ENCODE data around the gene AMZ1.
A peak's percentile ranks its signal among the peaks of the same experiment; 100 is the strongest.

AMZ1 gene

DNA sequence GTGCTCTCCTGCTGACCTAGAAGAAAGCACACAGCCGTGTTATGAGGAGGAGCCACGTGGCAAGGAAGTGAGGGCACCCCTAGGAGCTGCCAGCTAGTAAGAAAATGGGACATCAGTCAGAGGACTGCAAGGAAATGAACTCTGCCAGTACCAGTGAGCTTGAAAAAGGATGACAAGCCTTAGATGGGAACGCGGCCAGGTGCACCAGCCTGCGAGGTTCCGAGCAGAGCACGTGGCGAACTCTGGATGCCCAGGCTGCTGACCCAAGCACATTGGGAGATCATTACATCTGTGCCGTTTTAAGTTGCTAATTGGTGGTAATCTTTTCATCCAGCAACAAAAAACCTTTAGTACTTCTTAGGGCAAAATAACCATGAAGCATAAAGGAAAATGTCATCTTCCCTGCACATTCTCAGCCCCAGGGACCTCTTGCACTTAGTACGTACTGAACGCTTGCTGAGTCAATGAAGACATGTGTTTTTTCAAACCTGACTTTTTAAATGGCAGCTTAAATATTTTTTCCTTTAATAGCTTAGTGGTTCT lies 69.4 kb downstream of the AMZ1 start:
- peak; percentile 17 for DNase-seq

- peak; percentile 7 for DNase-seq
These were observed 70.1 kb downstream of the AMZ1 start for GRCh38 chr7:2757904-2758672.

DNA sequence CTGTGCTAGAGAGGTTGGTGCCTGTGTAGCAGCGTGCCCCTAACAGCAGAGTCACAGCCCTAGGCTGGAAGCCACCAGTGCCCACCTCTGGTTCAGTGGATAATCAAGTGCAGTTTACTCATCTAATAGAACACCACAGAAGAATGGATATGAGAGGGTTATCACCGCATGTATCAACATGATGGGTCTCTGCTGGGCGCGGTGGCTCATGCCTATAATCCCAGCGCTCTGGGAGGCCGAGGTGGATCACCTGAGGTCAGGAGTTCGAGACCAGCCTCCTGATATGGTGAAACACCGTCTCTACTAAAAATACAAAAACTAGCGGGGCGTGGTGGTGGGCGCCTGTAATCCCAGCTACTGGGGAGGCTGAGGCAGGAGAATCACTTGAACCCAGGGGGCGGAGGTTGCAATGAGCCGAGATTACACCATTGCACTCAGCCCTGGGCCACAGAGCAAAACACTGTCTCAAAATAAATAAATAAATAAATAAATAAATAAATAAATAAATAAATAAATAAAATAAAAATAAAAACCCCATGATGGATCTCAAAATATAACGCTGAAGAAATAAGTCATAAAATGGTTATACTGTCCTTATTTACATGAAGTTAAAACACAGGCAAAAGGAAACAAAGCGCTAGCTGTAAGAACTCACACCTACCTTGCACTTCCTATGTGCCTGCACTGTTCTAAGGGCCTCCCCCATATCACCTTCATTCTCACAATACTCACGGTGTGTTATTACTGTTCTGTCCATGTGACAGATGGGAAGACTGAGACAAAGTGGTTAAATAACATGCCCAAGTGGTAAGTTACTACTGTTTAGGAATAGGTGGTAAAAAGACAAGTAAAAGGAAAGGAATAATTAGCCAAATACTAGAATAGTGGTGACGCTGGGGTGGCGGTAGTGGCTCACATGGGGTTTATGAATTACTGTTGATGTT lies 70.9 kb downstream of the AMZ1 start:
- no peak for DNase-seq

- peak; percentile 58 for DNase-seq
These were observed 71.7 kb downstream of the AMZ1 start for GRCh38 chr7:2759736-2760097.

DNA sequence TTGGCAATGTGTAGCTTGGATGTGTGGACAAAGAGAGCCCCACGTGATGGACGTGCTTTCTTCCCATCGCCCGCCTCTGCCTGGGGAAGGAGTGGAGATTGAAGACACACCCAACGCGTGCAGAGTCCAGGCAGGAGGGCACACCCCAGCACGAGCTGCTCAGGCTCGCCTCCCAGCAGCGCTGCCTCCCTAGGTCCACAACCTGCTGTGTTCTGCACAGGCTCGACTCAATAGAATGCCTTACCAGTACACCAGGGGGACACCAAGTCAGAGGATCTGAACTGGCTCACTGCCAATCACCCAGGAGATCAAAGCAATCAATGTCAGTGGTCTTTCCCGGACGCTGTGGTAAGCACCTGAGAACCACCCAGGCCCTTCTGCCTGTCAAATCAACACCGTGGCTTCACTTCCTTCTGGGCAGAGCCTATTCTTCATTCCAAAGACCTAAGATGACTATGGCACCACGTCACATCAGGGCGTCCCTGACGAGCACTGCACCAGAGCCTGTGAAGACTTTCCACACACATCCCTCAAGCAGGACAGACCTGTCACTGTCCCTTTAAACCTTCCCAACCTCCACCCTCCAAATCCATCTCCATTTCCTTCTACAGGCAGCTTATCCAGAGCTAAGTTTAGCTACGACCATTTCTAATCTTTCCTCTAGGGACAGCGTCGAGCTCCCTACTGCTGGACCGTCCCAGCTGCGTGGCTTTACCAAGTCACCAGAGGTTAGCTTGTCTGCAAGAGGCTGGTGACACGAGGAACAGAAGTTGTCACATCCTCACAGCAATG lies 72.3 kb downstream of the AMZ1 start:
- DNase-seq = peak; percentile 63

DNA sequence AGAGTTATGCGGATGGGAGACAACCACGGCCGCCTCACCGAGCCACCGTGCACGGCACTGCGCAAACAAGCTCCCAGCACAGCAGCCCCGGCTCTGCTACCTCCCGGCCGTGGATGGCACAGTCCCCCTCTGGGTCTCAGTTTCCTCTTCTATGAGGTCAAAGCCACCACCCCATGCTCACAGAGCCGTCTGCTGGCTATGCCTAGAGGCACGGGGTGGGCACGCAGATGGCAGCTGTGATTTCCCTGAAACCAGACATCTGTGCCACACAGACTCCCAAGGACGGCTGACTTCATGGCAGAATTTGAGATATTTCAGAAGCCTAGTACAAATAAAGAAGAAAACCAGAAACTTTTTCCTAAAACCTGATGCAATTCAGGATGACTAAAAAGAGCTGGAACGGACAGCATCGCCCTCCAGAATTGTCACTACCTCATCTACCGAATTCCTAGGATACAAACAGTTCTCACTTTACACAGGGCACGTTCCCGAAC lies 73.2 kb downstream of the AMZ1 start:
- no peak for DNase-seq

GRCh38 chr7:2761801-2762497 lies 73.9 kb downstream of the AMZ1 start:
- no peak for DNase-seq

- no peak for DNase-seq
These were observed 75.6 kb downstream of the AMZ1 start for GRCh38 chr7:2763597-2763996.

DNA sequence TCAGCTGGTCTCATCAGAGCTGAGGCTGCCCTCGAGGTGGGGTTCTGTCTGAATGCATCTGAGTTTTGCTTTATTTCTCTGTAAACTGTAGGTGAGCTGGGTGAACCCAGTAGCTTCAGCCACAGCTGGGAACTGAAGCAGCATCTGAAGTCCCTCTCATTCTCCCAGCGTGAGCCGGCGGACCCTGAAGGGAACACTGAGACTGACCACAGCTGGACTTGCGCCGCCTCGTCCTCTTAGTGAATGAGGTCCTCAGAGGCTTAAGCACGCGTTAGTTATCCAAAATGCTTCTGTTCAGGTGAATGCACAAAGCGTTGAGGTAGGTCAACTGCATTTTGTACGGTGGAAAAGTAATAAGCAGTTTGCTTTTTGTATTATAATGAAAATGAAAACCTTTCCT lies 76.6 kb downstream of the AMZ1 start:
- no peak for DNase-seq

Data from NCI-H1092 (cell line).